MM.1S (cell line): ENCODE data around the gene TKT.

Source experiments
- DNase-seq: peaks from one replicate; pipeline ENCODE4 v3.0.0-alpha.2; 2015
- H2AFZ ChIP-seq: fragments of 300-600 bp; sonication (generic); 2 replicates; pipeline ENCODE4 v1.6.0; 2016; ENCODE audit warnings: antibody characterized with exemption, low read length
- H3F3A ChIP-seq: fragments of 300-600 bp; sonication (generic); 2 replicates; pipeline ENCODE4 v1.6.1; 2016; ENCODE audit warnings: mild to moderate bottlenecking, antibody characterized with exemption, low read length, moderate library complexity, mixed read lengths; ENCODE audit not compliant: insufficient read depth
- H3K27ac ChIP-seq: fragments of 300-600 bp; sonication (generic); 2 replicates; pipeline ENCODE4 v1.5.1; 2016; ENCODE audit warnings: mild to moderate bottlenecking, low read length
- H3K27me3 ChIP-seq: fragments of 300-600 bp; sonication (generic); replicated peaks from 2 replicates; pipeline ENCODE4 v1.6.0; 2016; ENCODE audit warnings: low read length; ENCODE audit not compliant: insufficient read depth
- H3K36me3 ChIP-seq: fragments of 300-600 bp; sonication (generic); replicated peaks from 2 replicates; pipeline ENCODE4 v1.6.1; 2016; ENCODE audit warnings: mild to moderate bottlenecking, low read length, mixed read lengths; ENCODE audit not compliant: insufficient read depth
- H3K4me1 ChIP-seq: fragments of 300-600 bp; sonication (generic); 2 replicates; pipeline ENCODE4 v1.6.1; 2016; ENCODE audit warnings: low read length, mixed read lengths
- H3K4me2 ChIP-seq: fragments of 300-600 bp; sonication (generic); 2 replicates; pipeline ENCODE4 v1.6.0; 2016; ENCODE audit warnings: low read depth, low read length
- H3K4me3 ChIP-seq: fragments of 300-600 bp; sonication (generic); 2 replicates; pipeline ENCODE4 v1.5.1; 2016; ENCODE audit warnings: low read length, mixed read lengths
- H3K79me2 ChIP-seq: fragments of 300-600 bp; sonication (generic); 2 replicates; pipeline ENCODE4 v1.6.1; 2016; ENCODE audit warnings: mixed run types, low read length, mixed read lengths
- H3K9ac ChIP-seq: fragments of 300-600 bp; sonication (generic); 2 replicates; pipeline ENCODE4 v1.6.1; 2016; ENCODE audit warnings: low read length, mixed read lengths
- H3K9me2 ChIP-seq: fragments of 300-600 bp; sonication (generic); replicated peaks from 2 replicates; pipeline ENCODE4 v1.6.1; 2016; ENCODE audit warnings: mild to moderate bottlenecking, low read length, mixed read lengths; ENCODE audit not compliant: insufficient read depth
- H3K9me3 ChIP-seq: fragments of 300-600 bp; sonication (generic); replicated peaks from 2 replicates; pipeline ENCODE4 v1.6.1; 2016; ENCODE audit warnings: mild to moderate bottlenecking, low read length, mixed read lengths; ENCODE audit not compliant: insufficient read depth
- H4K20me1 ChIP-seq: fragments of 300-600 bp; sonication (generic); 2 replicates; pipeline ENCODE4 v1.6.1; 2016; ENCODE audit warnings: mild to moderate bottlenecking, low read length, moderate library complexity, mixed read lengths; ENCODE audit not compliant: insufficient read depth
- CTCF ChIP-seq: fragments of 300-600 bp; sonication (generic); IDR thresholded peaks from 2 replicates; pipeline ENCODE4 v1.5.1; 2016; ENCODE audit warnings: antibody characterized with exemption, low read length, mixed read lengths
- EZH2 ChIP-seq: fragments of 300-600 bp; sonication (generic); optimal IDR thresholded peaks from 2 replicates; pipeline ENCODE3; 2017; ENCODE audit warnings: low read depth, mild to moderate bottlenecking, antibody characterized with exemption, low read length, mixed read lengths
- EZH2phosphoT487 ChIP-seq: fragments of 300-600 bp; sonication (generic); IDR thresholded peaks from 2 replicates; pipeline ENCODE4 v1.6.1; 2018; ENCODE audit warnings: antibody characterized with exemption, low read length

TKT gene

GRCh38 chr3:53248161-53248560 lies 7.7 kb downstream of the TKT start:
- peaks cover 12% of the 10 kb centered on the region; the same call in 1 of the 2 replicates for H3K4me1 ChIP-seq
- H3K27ac ChIP-seq = no peak overlapping the region
- no peaks in the 10 kb centered on the region for H3K27me3 ChIP-seq
- no peaks in the 10 kb centered on the region for H3K9me2 ChIP-seq
- no peaks in the 10 kb centered on the region for H3K36me3 ChIP-seq
- H2AFZ ChIP-seq = no peak overlapping the region
- H3K4me3 ChIP-seq = no peak overlapping the region
- no peak overlapping the region for H3K4me2 ChIP-seq
- peaks cover 100% of the 10 kb centered on the region for H3K79me2 ChIP-seq
- H3K9ac ChIP-seq = no peak overlapping the region
- H3F3A ChIP-seq = peaks cover 3% of the 10 kb centered on the region; the same call in 1 of the 2 replicates
- TF ChIP-seq EZH2 (no peak), CTCF (no peak), EZH2phosphoT487 (no peak)
- H4K20me1 ChIP-seq = peaks cover 83% of the 10 kb centered on the region
- DNase-seq = no peak
- H3K9me3 ChIP-seq = no peaks in the 10 kb centered on the region

- no peak overlapping the region for H3K4me3 ChIP-seq
- no peak for DNase-seq
- no peaks in the 10 kb centered on the region for H3K27me3 ChIP-seq
- H2AFZ ChIP-seq = no peak overlapping the region
- H3K9ac ChIP-seq = no peak overlapping the region
- H3K9me2 ChIP-seq = no peaks in the 10 kb centered on the region
- no peak for TF ChIP-seq EZH2
- TF ChIP-seq EZH2phosphoT487 = no peak
- TF ChIP-seq CTCF = no peak
- no peaks in the 10 kb centered on the region for H3K36me3 ChIP-seq
- peaks cover 100% of the 10 kb centered on the region for H3K79me2 ChIP-seq
- H3K9me3 ChIP-seq = no peaks in the 10 kb centered on the region
- no peak overlapping the region for H3K27ac ChIP-seq
- H3F3A ChIP-seq = no peaks in the 10 kb centered on the region
- H3K4me2 ChIP-seq = no peak overlapping the region
- H3K4me1 ChIP-seq = peaks cover 7% of the 10 kb centered on the region; the same call in 1 of the 2 replicates
- H4K20me1 ChIP-seq = peaks cover 84% of the 10 kb centered on the region
These were observed 8.2 kb downstream of the TKT start for GRCh38 chr3:53247619-53248018.

- H3K9ac ChIP-seq = no peak overlapping the region
- H3K36me3 ChIP-seq = peaks cover 17% of the 10 kb centered on the region
These were observed 11.6 kb downstream of the TKT start for GRCh38 chr3:53244271-53244670.

More at GRCh38 chr3:53244271-53244670, 11.6 kb downstream of the TKT start:
- Histone ChIP-seq H2AFZ (no peak overlapping the region), H3F3A (no peaks in the 10 kb centered on the region), H4K20me1 (peaks cover 66% of the 10 kb centered on the region), H3K9me2 (no peaks in the 10 kb centered on the region), H3K79me2 (peaks cover 100% of the 10 kb centered on the region), H3K4me1 (no peaks in the 10 kb centered on the region), H3K27ac (no peak overlapping the region), H3K4me2 (no peak overlapping the region), H3K4me3 (no peak overlapping the region), H3K27me3 (no peaks in the 10 kb centered on the region), H3K9me3 (no peaks in the 10 kb centered on the region)
- TF ChIP-seq EZH2phosphoT487 (no peak), CTCF (no peak), EZH2 (no peak)
- DNase-seq = no peak
